ENCODE measurements around the gene SNRNP25.

The SNRNP25 gene

DNA sequence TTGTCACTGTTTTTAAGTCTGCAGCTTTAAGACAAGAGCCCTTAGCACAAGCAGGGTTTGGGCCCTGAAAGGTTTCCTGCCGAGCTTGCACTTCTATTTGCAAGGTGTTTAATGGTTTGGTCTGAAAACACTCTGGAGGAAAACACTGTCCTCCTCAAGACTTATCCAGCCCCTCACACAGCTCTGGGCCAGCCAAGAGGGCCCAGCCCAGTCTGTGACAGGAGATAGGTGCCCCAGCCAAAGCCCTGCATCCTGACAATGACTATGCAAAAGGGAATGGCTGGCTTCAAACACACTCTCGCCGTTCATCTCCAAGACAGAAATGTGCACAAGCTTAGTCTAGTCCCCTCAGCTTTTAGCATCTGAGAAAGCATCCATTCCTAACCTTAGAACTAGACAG is 51.3 kb downstream of the SNRNP25 start:
- no peak for DNase-seq

DNA sequence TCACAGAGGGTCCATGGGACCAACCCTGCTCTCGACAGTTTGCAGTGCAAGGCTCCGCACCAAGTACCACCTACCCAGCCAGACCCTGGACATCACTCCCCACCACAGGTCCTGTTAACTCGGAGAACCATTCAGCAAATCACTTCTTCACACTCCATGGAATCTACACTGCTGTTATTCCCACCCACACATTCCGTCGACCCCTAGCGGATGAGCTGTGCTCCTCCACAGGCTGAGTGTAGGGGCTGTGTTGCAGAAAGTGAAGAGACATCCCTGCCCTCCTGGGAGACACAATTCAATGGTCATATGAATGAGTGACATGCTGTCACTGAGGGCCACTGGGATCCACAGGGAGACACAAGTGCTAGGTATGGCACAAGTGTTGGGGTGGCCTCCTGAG is 51.9 kb downstream of the SNRNP25 start:
- no peak for DNase-seq

- peak in 3 of 4 experiments; percentile 8 to 25 (median 17) for DNase-seq
These were observed 53.1 kb downstream of the SNRNP25 start for GRCh38 chr16:106623-107324.
